HG02571 (cell line): Measurements from ENCODE around the gene GHRHR.

ENCODE experiments used
- ATAC-seq: cut with Tn5 transposase; IDR thresholded peaks from one replicate; pipeline ENCODE4 v1.9.1; 2021; ENCODE audit warnings: mild to moderate bottlenecking, moderate library complexity; ENCODE audit not compliant: unreplicated experiment

GHRHR gene

GRCh38 chr7:31002256-31002655, 38.5 kb downstream of the GHRHR start:
- no peak for ATAC-seq

DNA sequence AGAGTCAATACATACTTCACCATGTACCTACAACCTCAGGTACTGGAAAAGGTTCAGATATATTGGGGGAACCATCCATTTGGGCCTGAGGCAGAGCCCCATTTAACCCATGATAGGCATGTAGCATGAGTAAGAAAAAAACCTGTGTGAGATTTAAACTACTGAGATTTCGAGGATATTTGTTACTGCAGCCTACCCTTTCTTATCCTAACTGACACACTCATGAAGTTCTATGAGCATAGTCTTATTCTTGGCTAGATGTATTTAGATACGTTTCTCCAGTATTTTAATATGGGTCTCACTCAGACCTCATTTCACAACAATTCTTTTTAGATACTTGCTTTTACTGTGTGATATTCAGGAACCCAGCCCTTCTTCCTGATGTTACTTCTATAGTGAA, 39.3 kb downstream of the GHRHR start:
- ATAC-seq, result no peak

DNA sequence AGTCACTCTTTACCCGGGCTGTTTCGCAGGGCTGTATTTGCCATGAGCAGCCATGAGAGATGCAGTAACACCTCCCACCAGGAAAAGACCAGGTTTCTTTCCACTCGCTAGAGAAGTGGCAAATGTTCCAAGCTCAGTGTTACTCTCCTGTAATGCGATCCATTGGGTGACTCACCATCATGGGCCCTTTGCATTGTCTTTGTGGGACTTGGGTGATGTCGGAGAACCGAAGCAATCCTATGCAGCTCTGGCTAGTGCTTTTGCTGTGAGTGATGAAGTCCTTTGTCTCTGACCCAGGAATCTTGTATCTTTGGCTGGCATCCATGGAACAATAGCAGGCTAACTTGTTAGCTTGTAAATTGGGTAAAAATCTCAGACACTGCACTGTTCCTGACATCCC, 40.0 kb downstream of the GHRHR start:
- ATAC-seq, result no peak

DNA sequence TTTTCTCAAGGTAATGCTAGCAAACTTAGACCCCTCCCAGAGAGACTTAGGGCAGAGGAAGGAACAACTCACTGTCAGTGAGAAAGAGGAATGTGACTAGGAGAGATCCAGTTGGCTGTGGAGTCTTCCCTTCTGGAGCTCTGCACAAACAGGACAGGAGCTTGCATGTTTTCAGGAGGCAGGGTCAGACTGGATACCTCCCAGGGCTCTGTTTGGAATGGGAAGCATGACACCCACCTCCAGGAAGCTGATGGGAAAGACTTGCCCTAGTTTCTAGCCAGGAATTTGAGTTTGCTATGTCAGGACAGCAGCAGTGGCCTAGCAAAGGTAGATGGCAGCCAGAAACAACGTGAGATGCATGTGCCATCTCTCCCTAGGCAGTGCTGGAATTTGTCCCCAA, 40.6 kb downstream of the GHRHR start:
- ATAC-seq, result no peak

DNA sequence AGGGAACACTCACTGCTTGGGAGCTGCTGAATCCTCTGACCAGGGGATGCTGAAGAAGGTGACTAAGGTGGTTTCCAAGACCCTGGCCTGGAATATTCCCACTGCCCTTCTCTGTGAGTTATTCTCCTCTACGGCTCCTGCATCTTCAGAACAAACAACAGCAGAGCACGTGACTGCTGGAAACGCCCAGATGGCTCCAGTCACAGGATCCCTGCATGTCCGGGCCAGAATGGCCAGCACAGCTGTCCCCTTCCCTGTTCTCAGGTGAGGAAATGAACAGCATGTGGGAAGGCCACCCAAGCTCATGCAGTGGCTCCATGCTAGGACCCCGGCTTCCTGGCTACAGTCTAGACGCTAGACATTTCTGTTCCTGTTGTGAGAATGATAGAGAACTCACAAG, 43.1 kb downstream of the GHRHR start:
- no peak for ATAC-seq

GRCh38 chr7:31007634-31008033, 43.9 kb downstream of the GHRHR start:
- no peak for ATAC-seq

GRCh38 chr7:31014826-31015225, 51.1 kb downstream of the GHRHR start:
- no peak for ATAC-seq

GRCh38 chr7:31017032-31017675, 53.4 kb downstream of the GHRHR start:
- ATAC-seq, result no peak

DNA sequence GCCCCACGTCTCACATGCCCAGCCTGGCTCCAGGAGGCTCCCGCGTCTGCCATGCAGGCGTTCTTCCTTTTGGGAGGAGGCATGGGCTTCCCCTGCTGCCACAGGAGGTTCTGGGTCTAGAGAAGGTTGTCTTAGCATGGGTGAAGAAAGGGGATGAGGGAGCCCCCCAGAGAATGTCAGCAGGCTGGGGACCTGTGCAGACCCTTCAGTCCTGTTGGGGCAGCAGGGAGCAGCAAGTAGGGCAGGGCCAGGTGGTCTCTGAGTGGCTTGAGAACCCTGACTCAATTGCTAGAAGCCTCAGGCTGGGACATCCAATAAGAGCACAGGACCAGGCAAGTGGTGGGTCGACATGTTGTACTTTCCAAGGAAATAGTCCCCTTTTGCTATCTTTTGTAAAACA, 54.0 kb downstream of the GHRHR start:
- no peak for ATAC-seq

DNA sequence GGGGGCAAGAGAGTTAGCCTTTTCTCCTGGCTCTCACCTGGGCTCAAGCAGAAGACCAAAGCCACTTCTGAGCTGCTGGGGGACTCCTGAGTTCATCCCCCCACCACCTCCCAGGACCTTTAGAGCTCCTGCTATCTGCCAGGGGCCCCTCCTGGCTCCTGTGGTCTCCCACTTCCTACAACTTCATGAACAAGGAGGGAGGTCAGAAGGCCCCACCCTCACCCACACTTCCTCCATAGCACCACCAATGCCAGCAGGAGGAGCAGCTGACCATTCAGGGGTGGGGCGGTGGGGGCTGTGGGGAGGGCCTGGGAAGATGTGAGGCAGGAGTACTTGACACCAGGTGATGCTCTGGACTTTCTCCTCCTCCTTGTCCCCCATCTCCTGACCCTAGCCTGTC, 55.8 kb downstream of the GHRHR start:
- no peak for ATAC-seq

DNA sequence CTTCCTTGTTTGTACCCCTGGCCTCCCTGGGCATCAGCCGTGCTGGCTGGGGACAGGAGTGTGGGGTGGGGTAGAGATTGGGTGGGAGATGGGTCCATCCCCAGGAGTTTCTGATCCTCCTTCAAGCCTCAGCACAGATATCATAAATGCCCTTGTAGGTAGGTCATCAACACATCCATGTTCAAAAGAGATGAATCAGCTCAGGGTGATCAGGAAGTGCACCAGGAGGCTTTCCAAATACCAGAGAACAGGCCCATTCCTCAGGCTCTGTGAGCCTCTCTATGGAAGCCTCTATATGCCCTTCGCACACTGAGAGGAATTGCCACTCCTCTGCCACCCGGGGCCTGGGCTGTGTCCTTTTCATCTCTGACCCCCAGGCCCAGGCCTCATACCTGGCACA, 56.4 kb downstream of the GHRHR start:
- ATAC-seq, result no peak

- ATAC-seq, result no peak
Observed at GRCh38 chr7:31020652-31021051, 56.9 kb downstream of the GHRHR start.

GRCh38 chr7:31022117-31022516, 58.4 kb downstream of the GHRHR start:
- ATAC-seq, result no peak

GRCh38 chr7:31022726-31023125, 59.0 kb downstream of the GHRHR start:
- ATAC-seq, result no peak

GRCh38 chr7:31023877-31024276, 60.1 kb downstream of the GHRHR start:
- ATAC-seq, result no peak

DNA sequence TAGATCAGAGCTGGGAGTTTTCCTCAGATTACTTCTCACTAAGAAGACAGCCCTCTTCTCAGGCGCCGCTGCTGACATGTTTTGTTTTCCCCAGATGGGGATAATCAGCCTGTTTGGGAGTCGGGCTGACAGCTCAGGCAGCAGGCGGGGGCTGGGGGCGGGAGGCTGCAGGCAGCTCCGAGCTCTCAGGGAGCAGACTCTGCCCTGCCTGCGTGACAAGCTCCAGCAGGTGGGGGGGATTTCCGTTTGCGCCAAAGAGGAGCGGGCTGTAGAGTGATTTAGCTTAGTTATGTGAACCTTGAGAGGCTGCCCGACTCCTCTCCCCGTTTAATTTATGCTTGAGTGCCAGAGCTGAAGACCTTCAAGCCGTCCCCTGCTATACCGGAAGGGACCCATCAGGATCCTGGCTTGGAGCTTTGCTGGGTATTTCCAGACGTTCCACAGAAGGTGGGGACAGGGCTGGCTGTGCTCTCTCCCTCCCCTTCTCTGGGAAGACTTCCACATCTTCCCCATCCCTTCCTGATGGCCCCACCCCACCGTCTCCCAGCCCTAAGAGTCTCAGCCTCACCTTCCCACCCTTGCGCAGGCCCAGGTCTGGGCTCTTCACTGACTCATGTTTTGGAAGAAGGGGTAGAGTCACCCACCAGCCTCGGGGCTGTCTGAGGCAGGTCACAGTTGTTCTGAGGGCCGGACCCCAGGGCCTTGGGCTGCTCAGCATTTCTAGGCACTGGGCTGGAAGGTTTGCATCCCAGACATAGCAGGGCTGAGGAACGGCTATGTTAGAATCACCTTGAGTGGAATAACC, 63.6 kb downstream of the GHRHR start:
- no peak for ATAC-seq

- ATAC-seq, result no peak
Observed at GRCh38 chr7:31028006-31028405, 64.3 kb downstream of the GHRHR start.

DNA sequence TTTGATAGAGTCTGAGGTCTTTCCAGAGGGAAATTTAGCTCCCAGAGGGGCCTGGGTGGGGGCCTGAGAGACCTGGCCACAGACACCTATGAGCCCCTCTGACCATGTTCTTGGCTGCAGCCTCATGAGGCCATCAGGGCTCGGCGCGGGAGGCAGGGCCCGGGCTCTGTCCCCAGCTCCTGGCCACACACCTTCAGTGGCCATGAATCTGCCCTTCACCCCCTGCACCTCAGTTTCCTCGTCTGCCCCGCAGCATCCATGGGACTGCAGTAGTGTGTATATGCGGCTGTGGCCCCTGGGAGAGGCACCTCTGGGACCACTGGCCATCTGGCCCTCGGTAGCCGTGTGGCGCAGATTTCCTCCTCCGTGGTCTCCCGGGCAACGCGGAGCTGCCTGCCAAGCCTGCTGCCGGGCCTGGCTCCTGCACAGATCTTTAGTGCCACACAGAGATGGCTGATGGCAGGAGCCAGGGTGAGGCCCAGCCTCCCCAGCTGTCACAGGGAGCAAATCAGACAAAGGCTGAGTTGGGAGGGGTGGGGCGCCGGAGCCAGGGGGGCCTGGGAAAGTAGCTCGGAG, 64.8 kb downstream of the GHRHR start:
- ATAC-seq, result no peak
